ENCODE results near the gene OCRL. TPM values are rescaled to one million over a fixed set of nuclear protein-coding genes. Genes with fewer than 3 reads are reported as not detected.

The OCRL gene
- total and polyA plus RNA-seq, 2 of the 13 experiments (the other 11 are each of a cell fraction or from before 2014, with no cell fraction given), result 13.4 to 32.0 TPM

DNA sequence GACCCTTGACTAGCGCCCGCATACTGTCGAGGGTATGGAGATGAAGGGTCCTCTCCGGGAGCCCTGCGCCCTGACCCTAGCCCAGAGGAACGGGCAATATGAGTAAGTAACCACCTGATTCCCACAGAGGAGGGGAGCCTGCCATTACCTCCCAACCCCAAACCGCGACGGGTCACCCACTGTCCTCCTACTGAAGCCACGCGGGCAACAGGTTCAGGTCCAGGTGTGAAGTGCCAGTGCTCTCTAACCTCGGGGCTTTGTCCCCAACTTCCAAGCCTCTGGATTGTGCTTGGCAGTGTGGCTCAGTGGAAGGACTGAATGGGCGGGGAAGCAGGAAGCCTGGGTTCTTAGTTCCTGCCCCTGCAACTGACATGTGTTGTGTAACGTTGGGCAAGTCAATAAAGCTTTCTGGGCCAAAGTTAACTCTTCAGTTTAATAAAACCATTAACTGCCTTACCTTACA lies 694 bp downstream of the OCRL start (continued):
- no peak for TF ChIP-seq ATF2 (CRISPR knock-in tag; IDR thresholded peaks at IDR 0.05)
- no peak for TF ChIP-seq ADNP (CRISPR knock-in tag; IDR thresholded peaks at IDR 0.05)
- no peak for TF ChIP-seq POLR2G (IDR thresholded peaks at IDR 0.05; ENCODE audit: low read depth, low read length)
- peak; percentile 21; the same call in 1 of the 2 replicates for TF ChIP-seq NR2F2 (IDR thresholded peaks at IDR 0.05; ENCODE audit: borderline replicate concordance, low read depth)
- no peak for TF ChIP-seq ZNF749 (CRISPR knock-in tag; IDR thresholded peaks at IDR 0.05; ENCODE audit: borderline replicate concordance)
- TF ChIP-seq ATM (IDR thresholded peaks at IDR 0.05; ENCODE audit: borderline replicate concordance), result no peak
- TF ChIP-seq ZNF382 (CRISPR knock-in tag; IDR thresholded peaks at IDR 0.05; ENCODE audit: borderline replicate concordance), result no peak
- no peak for TF ChIP-seq TFDP1 (CRISPR knock-in tag; IDR thresholded peaks at IDR 0.05; ENCODE audit: borderline replicate concordance)
- peak; percentile 67 for TF ChIP-seq MED1 (CRISPR knock-in tag; IDR thresholded peaks at IDR 0.05)
- no peak for TF ChIP-seq RBAK (CRISPR knock-in tag; IDR thresholded peaks at IDR 0.05)
- no peak for TF ChIP-seq STAG1 (CRISPR knock-in tag; IDR thresholded peaks at IDR 0.05)
- no peak for TF ChIP-seq MAFG (CRISPR knock-in tag; IDR thresholded peaks at IDR 0.05)
- TF ChIP-seq ZNF280D (CRISPR knock-in tag; IDR thresholded peaks at IDR 0.05), result no peak
- no peak for TF ChIP-seq ZNF556 (CRISPR knock-in tag; IDR thresholded peaks at IDR 0.05; ENCODE audit: borderline replicate concordance)
- TF ChIP-seq MAF1 (CRISPR knock-in tag; IDR thresholded peaks at IDR 0.05; ENCODE audit: borderline replicate concordance), result no peak
- no peak for TF ChIP-seq CCDC6 (CRISPR knock-in tag; IDR thresholded peaks at IDR 0.05)
- no peak for TF ChIP-seq SP2 (CRISPR knock-in tag; IDR thresholded peaks at IDR 0.05)
- TF ChIP-seq ZIK1 (CRISPR knock-in tag; IDR thresholded peaks at IDR 0.05; ENCODE audit: borderline replicate concordance, low read depth), result no peak
- TF ChIP-seq KLF15 (CRISPR knock-in tag; IDR thresholded peaks at IDR 0.05; ENCODE audit: borderline replicate concordance), result no peak
- TF ChIP-seq, protein P1, sequence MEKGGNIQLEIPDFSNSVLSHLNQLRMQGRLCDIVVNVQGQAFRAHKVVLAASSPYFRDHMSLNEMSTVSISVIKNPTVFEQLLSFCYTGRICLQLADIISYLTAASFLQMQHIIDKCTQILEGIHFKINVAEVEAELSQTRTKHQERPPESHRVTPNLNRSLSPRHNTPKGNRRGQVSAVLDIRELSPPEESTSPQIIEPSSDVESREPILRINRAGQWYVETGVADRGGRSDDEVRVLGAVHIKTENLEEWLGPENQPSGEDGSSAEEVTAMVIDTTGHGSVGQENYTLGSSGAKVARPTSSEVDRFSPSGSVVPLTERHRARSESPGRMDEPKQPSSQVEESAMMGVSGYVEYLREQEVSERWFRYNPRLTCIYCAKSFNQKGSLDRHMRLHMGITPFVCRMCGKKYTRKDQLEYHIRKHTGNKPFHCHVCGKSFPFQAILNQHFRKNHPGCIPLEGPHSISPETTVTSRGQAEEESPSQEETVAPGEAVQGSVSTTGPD (CRISPR knock-in tag; IDR thresholded peaks at IDR 0.05), result no peak
- TF ChIP-seq NFYB (CRISPR knock-in tag; IDR thresholded peaks at IDR 0.05), result no peak
- TF ChIP-seq ZNF160 (CRISPR knock-in tag; IDR thresholded peaks at IDR 0.05), result no peak
- no peak for TF ChIP-seq HOXA5 (CRISPR knock-in tag; IDR thresholded peaks at IDR 0.05)
- no peak for TF ChIP-seq E2F5 (CRISPR knock-in tag; conservative IDR thresholded peaks at IDR 0.05)
- TF ChIP-seq TEAD3 (CRISPR knock-in tag; optimal IDR thresholded peaks at IDR 0.05; ENCODE audit: borderline replicate concordance), result peak; percentile 22

Measured in HepG2 (cell line).